Transverse colon (tissue), 4 donors: ENCODE data around the gene SKIL. TPM values are rescaled to one million over a fixed set of nuclear protein-coding genes. Genes with fewer than 3 reads are reported as not detected.

ENCODE experiments used
- DNase-seq: peaks from one replicate; pipeline ENCODE4 v3.0.0-alpha.2; 2019
- H3K27ac ChIP-seq, 4 donors: fragments of 200-600 bp; sonication (generic); 2 replicates each; pipeline ENCODE4 v1.5.1; 2016 to 2018; ENCODE audit warnings: inconsistent platforms in 4 of 4
- H3K27me3 ChIP-seq: fragments of 200-600 bp; sonication (generic); 2 replicates; pipeline ENCODE4 v1.5.1; 2017; ENCODE audit warnings: inconsistent platforms
- H3K36me3 ChIP-seq, 4 donors: fragments of 200-600 bp; sonication (generic); 2 replicates each; pipeline ENCODE4 v1.5.1; 2017 to 2019; ENCODE audit warnings: inconsistent platforms in 4 of 4
- H3K4me1 ChIP-seq, 4 donors: fragments of 200-600 bp; sonication (generic); 2 replicates each; pipeline ENCODE4 v1.5.1; 2017 to 2020; ENCODE audit warnings: inconsistent platforms in 4 of 4
- H3K4me3 ChIP-seq, 4 donors: fragments of 200-600 bp; sonication (generic); 1 replicate in 1 of 4; 2 replicates in 3 of 4; pipeline versions ENCODE4 v1.5.1 to v1.6.1; 2017 to 2019; ENCODE audit warnings: inconsistent platforms in 4 of 4
- H3K9me3 ChIP-seq, 2 donors: fragments of 200-600 bp; sonication (generic); 2 replicates each; pipeline ENCODE4 v1.5.1; 2017 to 2019; ENCODE audit warnings: inconsistent platforms in 2 of 2
- EP300 ChIP-seq: sonication (generic); formaldehyde crosslinking; IDR thresholded peaks from one replicate; pipeline ENCODE4 v1.6.1; 2017; ENCODE audit warnings: antibody characterized with exemption, low read depth
- POLR2A ChIP-seq: fragments of 450-650 bp; IDR thresholded peaks from one replicate; pipeline ENCODE4 v1.6.1; 2016; ENCODE audit warnings: antibody characterized with exemption, mild to moderate bottlenecking, moderate library complexity
- POLR2AphosphoS5 ChIP-seq, 3 donors: sonication (generic); formaldehyde crosslinking; IDR thresholded peaks; one replicate each; pipeline ENCODE4 v1.6.1; 2016; ENCODE audit warnings: antibody characterized with exemption in 3 of 3
- WGBS, 2 donors: methylation state at CpG; one replicate each; pipeline ENCODE4 v1.1.5; 2018; ENCODE audit warnings: low coverage in 1 of 2; 5-methylcytosine and 5-hydroxymethylcytosine counted together
- in situ Hi-C, 4 donors: fragments of 200-750 bp; cut with MboI; loops; one replicate each; pipeline versions ENCODE4 v1.15.0 to v1.15.1; 2017; ENCODE audit warnings: low sequenced_read_pairs in 3 of 4, low pct_ligation_motif_present in 1 of 4, low pct_unique_long_range_greater_than_20kb in 1 of 4
- intact Hi-C: fragments of 100-400 bp; cut with DNase I; formaldehyde crosslinking; loops from one replicate; pipeline ENCODE4 v1.15.1; 2023; ENCODE audit warnings: low total_unique reads
- total RNA-seq, 4 donors: library from RNA; depleted of rRNA; stranded (reverse); fragments of >200 nt; gene quantifications; one replicate each; pipeline ENCODE4 v1.1.0, GENCODE V29; 2016
- TF ChIP-seq, protein P1 (sequence below), 5 experiments: fragments of 200-600 bp in 3 of 5; fragments of 450-650 bp in 2 of 5; sonication (generic) in 3 of 5; IDR thresholded peaks; 1 replicate in 2 of 5; 2 replicates in 3 of 5; pipeline ENCODE4 v1.5.1; 2016 to 2017; ENCODE audit warnings: antibody characterized with exemption in 5 of 5, inconsistent platforms in 3 of 5, mild to moderate bottlenecking in 2 of 5, moderate library complexity in 1 of 5

SKIL gene
- total RNA-seq, 4 donors from 2014 or later = 27.0 to 78.4 (median 43.1) TPM

DNA sequence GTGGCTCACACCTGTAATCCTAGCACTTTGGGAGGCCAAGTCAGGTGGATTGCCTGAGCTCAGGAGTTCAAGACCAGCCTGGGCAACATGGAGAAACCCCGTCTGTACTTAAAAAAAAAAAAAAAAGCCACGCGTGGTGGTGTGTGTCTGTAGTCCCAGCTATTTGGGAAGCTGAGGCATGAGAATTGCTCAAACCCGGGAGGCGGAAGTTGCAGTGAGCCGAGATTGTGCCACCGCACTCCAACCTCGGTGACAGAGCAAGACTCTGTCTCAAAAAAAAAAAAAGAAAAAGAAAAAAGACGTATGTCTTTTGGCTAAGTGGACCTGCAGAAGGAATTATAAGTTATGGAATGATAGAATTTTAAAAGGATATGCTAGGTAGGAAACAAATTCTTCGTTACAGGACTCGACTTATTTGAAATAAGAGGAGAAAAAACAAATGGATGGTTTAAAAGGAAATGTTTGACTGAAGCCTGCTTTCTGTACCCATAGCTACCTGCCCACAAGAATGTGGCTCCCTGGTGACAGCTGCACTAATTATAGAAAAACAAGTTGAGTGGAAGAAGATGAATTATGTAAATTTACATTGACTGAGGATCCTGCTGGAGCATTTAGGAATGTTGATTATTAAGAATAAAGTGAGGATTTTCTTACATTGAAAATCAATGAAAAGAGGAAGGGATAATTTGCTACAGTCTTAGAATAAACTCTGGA lies 36.0 kb upstream of the SKIL start:
- Histone ChIP-seq H3K27ac (no peak overlapping the region), H3K4me1 (no peaks in the 10 kb centered on the region), H3K4me3 (no peak overlapping the region), H3K36me3 (no peaks in the 10 kb centered on the region), H3K9me3 (no peaks in the 10 kb centered on the region), H3K27me3 (no peaks in the 10 kb centered on the region)
- 91% methylated on average over 11 of the region's 11 CpGs for WGBS, 2 donors
- TF ChIP-seq POLR2A (no peak), POLR2AphosphoS5 (IDR thresholded peaks at IDR 0.05) (no peak), EP300 (no peak)
- TF ChIP-seq, protein P1, sequence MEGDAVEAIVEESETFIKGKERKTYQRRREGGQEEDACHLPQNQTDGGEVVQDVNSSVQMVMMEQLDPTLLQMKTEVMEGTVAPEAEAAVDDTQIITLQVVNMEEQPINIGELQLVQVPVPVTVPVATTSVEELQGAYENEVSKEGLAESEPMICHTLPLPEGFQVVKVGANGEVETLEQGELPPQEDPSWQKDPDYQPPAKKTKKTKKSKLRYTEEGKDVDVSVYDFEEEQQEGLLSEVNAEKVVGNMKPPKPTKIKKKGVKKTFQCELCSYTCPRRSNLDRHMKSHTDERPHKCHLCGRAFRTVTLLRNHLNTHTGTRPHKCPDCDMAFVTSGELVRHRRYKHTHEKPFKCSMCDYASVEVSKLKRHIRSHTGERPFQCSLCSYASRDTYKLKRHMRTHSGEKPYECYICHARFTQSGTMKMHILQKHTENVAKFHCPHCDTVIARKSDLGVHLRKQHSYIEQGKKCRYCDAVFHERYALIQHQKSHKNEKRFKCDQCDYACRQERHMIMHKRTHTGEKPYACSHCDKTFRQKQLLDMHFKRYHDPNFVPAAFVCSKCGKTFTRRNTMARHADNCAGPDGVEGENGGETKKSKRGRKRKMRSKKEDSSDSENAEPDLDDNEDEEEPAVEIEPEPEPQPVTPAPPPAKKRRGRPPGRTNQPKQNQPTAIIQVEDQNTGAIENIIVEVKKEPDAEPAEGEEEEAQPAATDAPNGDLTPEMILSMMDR (IDR thresholded peaks at IDR 0.05) = no peak
- intact Hi-C loops (no loop called here), in situ Hi-C loops (loop anchor here (25.0 kb wide), 4 partner anchors 91 to 516 kb away; partner anchors contain the start of gene CLDN11 (in 2 of the 4))
- no peak for DNase-seq

DNA sequence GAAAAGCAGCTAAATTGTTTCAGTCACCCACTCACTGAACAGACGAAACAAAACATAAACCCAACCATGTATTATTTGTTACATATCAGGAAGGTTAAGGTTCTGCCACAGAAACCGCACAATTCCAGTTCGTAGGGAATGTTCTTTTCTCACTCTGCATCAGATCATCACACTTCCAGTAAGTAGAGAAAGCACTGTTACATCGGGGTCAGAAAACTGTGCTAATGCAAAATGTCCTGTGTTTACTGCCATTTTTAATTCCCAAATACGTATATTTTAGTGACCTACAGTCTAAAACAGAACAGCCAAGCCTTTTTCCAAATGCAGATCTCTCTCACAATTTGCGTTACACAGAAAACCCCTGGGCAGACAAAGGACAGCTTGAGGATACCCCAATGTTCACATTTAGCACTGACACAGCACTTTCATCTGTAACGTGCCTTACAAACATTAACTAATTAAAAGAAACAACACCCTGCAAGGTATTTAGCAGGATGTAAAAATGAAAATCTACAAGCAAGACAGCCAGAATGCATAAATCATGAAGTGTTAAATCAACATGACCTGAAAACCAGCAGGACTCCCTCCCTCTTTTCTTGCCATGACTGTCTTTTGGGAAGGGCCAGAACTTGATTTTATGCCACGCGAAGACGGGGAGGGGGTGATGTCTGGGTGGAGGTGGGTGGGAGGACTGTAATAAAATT lies 34.8 kb upstream of the SKIL start:
- in situ Hi-C loops = loop anchor here (25.0 kb wide), 4 partner anchors 90 to 515 kb away; partner anchors contain the start of gene CLDN11 (in 2 of the 4)
- 80 to 86% methylated on average over 9 to 10 of the region's 10 CpGs for WGBS, 2 donors
- TF ChIP-seq POLR2A = no peak
- TF ChIP-seq, protein P1 (IDR thresholded peaks at IDR 0.05) = no peak
- no peak for TF ChIP-seq POLR2AphosphoS5 (IDR thresholded peaks at IDR 0.05)
- TF ChIP-seq EP300 = no peak

DNA sequence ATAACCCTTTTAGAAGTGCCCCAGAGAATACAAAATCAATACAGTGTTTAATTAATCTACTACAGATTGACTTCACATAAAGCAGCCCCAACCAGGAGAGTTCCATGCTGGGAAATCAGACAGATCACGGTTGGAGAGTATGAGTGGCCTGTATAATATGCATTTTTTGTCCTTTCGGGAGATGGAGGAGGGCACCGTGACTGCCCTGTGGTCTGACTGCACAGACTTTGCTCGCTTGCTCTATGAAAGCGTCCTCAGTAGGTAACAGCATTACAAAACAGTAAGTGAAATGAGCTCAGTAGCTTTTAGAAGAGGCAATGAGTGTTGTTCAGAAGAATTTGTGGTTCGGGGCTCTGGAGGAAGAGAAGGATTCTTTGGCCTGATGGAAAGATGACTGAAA lies 34.2 kb upstream of the SKIL start:
- TF ChIP-seq EP300 (no peak), POLR2AphosphoS5 (IDR thresholded peaks at IDR 0.05) (no peak), POLR2A (no peak)
- TF ChIP-seq, protein P1 (IDR thresholded peaks at IDR 0.05) = no peak
- in situ Hi-C loops = loop anchor here (25.0 kb wide), 4 partner anchors 89 to 514 kb away; partner anchors contain the start of gene CLDN11 (in 2 of the 4)
- H3K36me3 ChIP-seq = no peaks in the 10 kb centered on the region
- H3K4me1 ChIP-seq = no peaks in the 10 kb centered on the region
- no peak overlapping the region for H3K27ac ChIP-seq
- H3K4me3 ChIP-seq = no peak overlapping the region
- 93 to 94% methylated on average over 6 of the region's 6 CpGs for WGBS, 2 donors
- H3K9me3 ChIP-seq = no peaks in the 10 kb centered on the region
- intact Hi-C loops = no loop called here
- no peaks in the 10 kb centered on the region for H3K27me3 ChIP-seq
- DNase-seq = no peak

More for the DNA sequence above, 34.8 kb upstream of the SKIL start:
- Histone ChIP-seq H3K4me3 (no peak overlapping the region), H3K36me3 (no peaks in the 10 kb centered on the region), H3K27me3 (no peaks in the 10 kb centered on the region), H3K27ac (no peak overlapping the region), H3K4me1 (no peaks in the 10 kb centered on the region), H3K9me3 (no peaks in the 10 kb centered on the region)
- DNase-seq = no peak
- intact Hi-C loops = no loop called here

DNA sequence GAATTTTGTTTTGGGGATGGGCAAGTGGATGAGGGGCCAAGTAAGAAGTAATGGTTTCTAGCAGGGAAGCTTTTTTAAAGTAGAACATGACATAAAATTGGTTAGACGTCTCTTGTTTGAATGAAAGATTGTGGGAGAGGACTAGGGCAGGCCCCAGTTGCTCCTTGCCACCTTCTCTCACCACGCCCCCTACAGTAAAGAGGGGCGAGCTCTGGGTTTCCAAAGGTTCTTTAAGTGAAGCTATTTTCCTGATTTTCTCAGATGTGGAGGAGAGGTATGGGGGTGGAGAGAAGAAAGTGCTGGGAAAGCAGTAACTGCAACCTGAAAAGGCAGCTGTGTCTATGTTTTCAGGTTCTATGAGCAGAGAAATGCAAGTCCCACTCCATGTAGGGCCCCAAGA lies 32.6 kb upstream of the SKIL start:
- in situ Hi-C loops (loop anchor here (25.0 kb wide), 4 partner anchors 87 to 512 kb away; partner anchors contain the start of gene CLDN11 (in 2 of the 4)), intact Hi-C loops (no loop called here)
- no peak overlapping the region for H3K27ac ChIP-seq
- H3K9me3 ChIP-seq = no peaks in the 10 kb centered on the region
- TF ChIP-seq POLR2A (no peak), POLR2AphosphoS5 (IDR thresholded peaks at IDR 0.05) (no peak), EP300 (no peak)
- TF ChIP-seq, protein P1 (IDR thresholded peaks at IDR 0.05) = no peak
- WGBS, 2 donors = 74 to 93% methylated on average over 3 of the region's 3 CpGs
- H3K36me3 ChIP-seq = no peaks in the 10 kb centered on the region
- no peaks in the 10 kb centered on the region for H3K27me3 ChIP-seq
- H3K4me1 ChIP-seq = peaks cover 0 to 2% (median under 1%) of the 10 kb centered on the region in 4 donors
- DNase-seq = no peak
- H3K4me3 ChIP-seq = no peak overlapping the region
